Nucleus accumbens (tissue), 56 donors: Measurements from ENCODE around the gene LRBA.

ENCODE experiments used
- DNase-seq, 56 donors: peaks; one replicate each; lab custom pipeline; 2025; lab: John Stamatoyannopoulos, UW

The LRBA gene

GRCh38 chr4:150624055-150624454, 391.0 kb downstream of the LRBA start:
- no peak for DNase-seq

GRCh38 chr4:150619042-150619441, 396.0 kb downstream of the LRBA start:
- DNase-seq = no peak

GRCh38 chr4:150609131-150609530, 406.0 kb downstream of the LRBA start:
- DNase-seq = no peak

GRCh38 chr4:150600812-150601445, 414.2 kb downstream of the LRBA start:
- no peak for DNase-seq

- no peak for DNase-seq
Observed at GRCh38 chr4:150599547-150599946, 415.5 kb downstream of the LRBA start.

- DNase-seq = no peak
Observed at GRCh38 chr4:150598909-150599308, 416.2 kb downstream of the LRBA start.

GRCh38 chr4:150593996-150594395, 421.1 kb downstream of the LRBA start:
- DNase-seq = no peak

GRCh38 chr4:150591904-150592303, 423.2 kb downstream of the LRBA start:
- no peak for DNase-seq

- DNase-seq = no peak
Observed at GRCh38 chr4:150591406-150591805, 423.7 kb downstream of the LRBA start.

- DNase-seq = no peak
Observed at GRCh38 chr4:150590631-150591030, 424.5 kb downstream of the LRBA start.

GRCh38 chr4:150589157-150589556, 425.9 kb downstream of the LRBA start:
- no peak for DNase-seq

GRCh38 chr4:150588316-150588715, 426.8 kb downstream of the LRBA start:
- DNase-seq = no peak

GRCh38 chr4:150586162-150586810, 428.8 kb downstream of the LRBA start:
- no peak for DNase-seq

GRCh38 chr4:150585611-150586010, 429.5 kb downstream of the LRBA start:
- DNase-seq = no peak

GRCh38 chr4:150584111-150584915, 430.8 kb downstream of the LRBA start:
- no peak for DNase-seq

- peak in 4 of 56 donors; percentile 3 to 17 (median 10) for DNase-seq
Observed at GRCh38 chr4:150583287-150584110, 431.6 kb downstream of the LRBA start.

GRCh38 chr4:150582873-150583286, 432.2 kb downstream of the LRBA start:
- DNase-seq = no peak

GRCh38 chr4:150582146-150582872, 432.8 kb downstream of the LRBA start, which contains the start of gene MAB21L2:
Gene MAB21L2 (plus strand): TSS chr4:150582151. CDS start chr4:150583030, 879 bp downstream.
- no peak for DNase-seq

GRCh38 chr4:150581641-150582051, 433.4 kb downstream of the LRBA start:
- no peak for DNase-seq

GRCh38 chr4:150581056-150581605, 434.0 kb downstream of the LRBA start:
- DNase-seq = no peak
